OCI-LY7 (cell line): ENCODE results near the gene ILDR2. TPM values are rescaled to one million over a fixed set of nuclear protein-coding genes. Genes with fewer than 3 reads are reported as not detected.

ENCODE experiments used
- Bru-seq: library from RNA; stranded (reverse); fragments of 400-500 nt; gene quantifications from one replicate; lab custom pipeline; 2021; lab: Mats Ljungman, UMichigan
- BruChase-seq, 2 experiments: library from RNA; stranded (reverse); fragments of 400-500 nt; gene quantifications; one replicate each; lab custom pipeline; 2021; lab: Mats Ljungman, UMichigan
- BruUV-seq: library from RNA; stranded (reverse); fragments of 400-500 nt; replicated peaks from 2 replicates; lab custom pipeline; 2021; lab: Mats Ljungman, UMichigan
- CTCF ChIA-PET: fragments of 300-600 bp; sonication (Branson Sonifier 250); formaldehyde crosslinking; loops from one replicate; lab custom pipeline; 2022; ENCODE audit warnings: antibody characterized with exemption; ENCODE audit not compliant: unreplicated experiment; lab: Charles Lee
- POLR2A ChIA-PET: fragments of 300-600 bp; sonication (Branson Sonifier 250); formaldehyde crosslinking; loops from one replicate; lab custom pipeline; 2022; ENCODE audit warnings: antibody characterized with exemption; lab: Charles Lee
- DNase-seq: peaks from one replicate; pipeline ENCODE4 v3.0.0-alpha.2; 2015; ENCODE audit warnings: low spot score
- H2AFZ ChIP-seq: fragments of 200-600 bp; sonication (generic), shearing (Covaris generic); 2 replicates; pipeline ENCODE4 v1.6.1; 2014; ENCODE audit warnings: mild to moderate bottlenecking, antibody characterized with exemption, low read length, moderate library complexity
- H3K27ac ChIP-seq: fragments of 200-600 bp; sonication (generic); 2 replicates; pipeline ENCODE4 v1.5.1; 2014; ENCODE audit warnings: mixed run types, low read depth, mild to moderate bottlenecking, moderate library complexity, low read length, inconsistent platforms; ENCODE audit not compliant: poor library complexity, severe bottlenecking
- H3K36me3 ChIP-seq: fragments of 200-600 bp; sonication (generic); 2 replicates; pipeline ENCODE4 v1.6.1; 2014; ENCODE audit warnings: mild to moderate bottlenecking, antibody characterized with exemption, low read length, moderate library complexity, mixed read lengths; ENCODE audit not compliant: insufficient read depth
- H3K4me1 ChIP-seq: fragments of 200-600 bp; sonication (generic); 2 replicates; pipeline ENCODE4 v1.5.1; 2014; ENCODE audit warnings: mild to moderate bottlenecking, low read length; ENCODE audit not compliant: insufficient read depth, poor library complexity, severe bottlenecking
- H3K4me2 ChIP-seq: fragments of 200-600 bp; sonication (generic); 2 replicates; pipeline ENCODE4 v1.6.1; 2014; ENCODE audit warnings: mild to moderate bottlenecking, low read length
- H3K4me3 ChIP-seq: fragments of 200-600 bp; sonication (generic); 2 replicates; pipeline ENCODE4 v1.5.1; 2014; ENCODE audit warnings: mild to moderate bottlenecking, low read depth, low read length; ENCODE audit not compliant: poor library complexity, severe bottlenecking
- H3K79me2 ChIP-seq: fragments of 200-600 bp; sonication (generic); 2 replicates; pipeline ENCODE4 v1.6.1; 2016; ENCODE audit warnings: low read depth, mild to moderate bottlenecking, low read length, moderate library complexity, mixed read lengths; ENCODE audit not compliant: insufficient read depth
- H3K9me2 ChIP-seq: fragments of 200-600 bp; sonication (generic); 2 replicates; pipeline ENCODE4 v1.6.1; 2016; ENCODE audit warnings: mild to moderate bottlenecking, low read length, mixed read lengths; ENCODE audit not compliant: insufficient read depth
- H3K9me3 ChIP-seq: fragments of 200-600 bp; sonication (generic); 2 replicates; pipeline ENCODE4 v1.6.1; 2014; ENCODE audit warnings: mild to moderate bottlenecking, mixed run types, low read length, mixed read lengths
- H4K20me1 ChIP-seq: fragments of 200-600 bp; sonication (generic); 2 replicates; pipeline ENCODE4 v1.6.1; 2014; ENCODE audit warnings: mild to moderate bottlenecking, antibody characterized with exemption, low read length, moderate library complexity, mixed read lengths; ENCODE audit not compliant: insufficient read depth
- EZH2phosphoT487 ChIP-seq: fragments of 200-600 bp; sonication (generic); IDR thresholded peaks from 2 replicates; pipeline ENCODE4 v1.6.1; 2018; ENCODE audit warnings: low read depth, borderline replicate concordance, mild to moderate bottlenecking, mixed run types, antibody characterized with exemption, low read length, moderate library complexity, mixed read lengths
- intact Hi-C: fragments of 100-400 bp; cut with micrococcal nuclease; formaldehyde crosslinking; loops from one replicate; pipeline ENCODE4 v1.10.0; 2022; ENCODE audit not compliant: unreplicated experiment
- long read RNA-seq: library from polyadenylated mRNA; stranded (forward); transcript quantifications from one replicate; pipeline ENCODE4 v2.0.0, GENCODE V29; 2022
- total RNA-seq, 2 experiments: library from RNA; depleted of rRNA in 1 of 2; stranded (reverse); fragments of >200 nt in 1 of 2; shearing (Covaris generic) in 1 of 2; gene quantifications; 2 replicates each; pipeline ENCODE4 v1.2.3, GENCODE V29; 2014 to 2022
- TF ChIP-seq, protein P1 (sequence below): fragments of 200-600 bp; sonication (generic); conservative IDR thresholded peaks from 2 replicates; pipeline ENCODE4 v1.5.1; 2014; ENCODE audit warnings: mild to moderate bottlenecking, antibody characterized with exemption, low read length, moderate library complexity, mixed read lengths

ILDR2 gene, protein sequence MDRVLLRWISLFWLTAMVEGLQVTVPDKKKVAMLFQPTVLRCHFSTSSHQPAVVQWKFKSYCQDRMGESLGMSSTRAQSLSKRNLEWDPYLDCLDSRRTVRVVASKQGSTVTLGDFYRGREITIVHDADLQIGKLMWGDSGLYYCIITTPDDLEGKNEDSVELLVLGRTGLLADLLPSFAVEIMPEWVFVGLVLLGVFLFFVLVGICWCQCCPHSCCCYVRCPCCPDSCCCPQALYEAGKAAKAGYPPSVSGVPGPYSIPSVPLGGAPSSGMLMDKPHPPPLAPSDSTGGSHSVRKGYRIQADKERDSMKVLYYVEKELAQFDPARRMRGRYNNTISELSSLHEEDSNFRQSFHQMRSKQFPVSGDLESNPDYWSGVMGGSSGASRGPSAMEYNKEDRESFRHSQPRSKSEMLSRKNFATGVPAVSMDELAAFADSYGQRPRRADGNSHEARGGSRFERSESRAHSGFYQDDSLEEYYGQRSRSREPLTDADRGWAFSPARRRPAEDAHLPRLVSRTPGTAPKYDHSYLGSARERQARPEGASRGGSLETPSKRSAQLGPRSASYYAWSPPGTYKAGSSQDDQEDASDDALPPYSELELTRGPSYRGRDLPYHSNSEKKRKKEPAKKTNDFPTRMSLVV
- total RNA-seq (2014; rRNA removed; shearing (Covaris generic)) (5.3 and 6.0 TPM in 2 replicates), total RNA-seq (2022) (2.5 and 3.2 TPM in 2 replicates), Bru-seq, nascent RNA (percentile 39 among the genes with signal in this experiment), BruChase-seq, experiment 1, labeled RNA remaining after a 6-hour chase (percentile 44 among the genes with signal in this experiment), BruChase-seq, experiment 2, labeled RNA remaining after a 2-hour chase (percentile 43 among the genes with signal in this experiment)
- long read RNA-seq, partial matches to known transcripts: 2 of 5 reads
- long read RNA-seq, other reads (novel, unspliced or antisense): 2 of 5 reads

DNA sequence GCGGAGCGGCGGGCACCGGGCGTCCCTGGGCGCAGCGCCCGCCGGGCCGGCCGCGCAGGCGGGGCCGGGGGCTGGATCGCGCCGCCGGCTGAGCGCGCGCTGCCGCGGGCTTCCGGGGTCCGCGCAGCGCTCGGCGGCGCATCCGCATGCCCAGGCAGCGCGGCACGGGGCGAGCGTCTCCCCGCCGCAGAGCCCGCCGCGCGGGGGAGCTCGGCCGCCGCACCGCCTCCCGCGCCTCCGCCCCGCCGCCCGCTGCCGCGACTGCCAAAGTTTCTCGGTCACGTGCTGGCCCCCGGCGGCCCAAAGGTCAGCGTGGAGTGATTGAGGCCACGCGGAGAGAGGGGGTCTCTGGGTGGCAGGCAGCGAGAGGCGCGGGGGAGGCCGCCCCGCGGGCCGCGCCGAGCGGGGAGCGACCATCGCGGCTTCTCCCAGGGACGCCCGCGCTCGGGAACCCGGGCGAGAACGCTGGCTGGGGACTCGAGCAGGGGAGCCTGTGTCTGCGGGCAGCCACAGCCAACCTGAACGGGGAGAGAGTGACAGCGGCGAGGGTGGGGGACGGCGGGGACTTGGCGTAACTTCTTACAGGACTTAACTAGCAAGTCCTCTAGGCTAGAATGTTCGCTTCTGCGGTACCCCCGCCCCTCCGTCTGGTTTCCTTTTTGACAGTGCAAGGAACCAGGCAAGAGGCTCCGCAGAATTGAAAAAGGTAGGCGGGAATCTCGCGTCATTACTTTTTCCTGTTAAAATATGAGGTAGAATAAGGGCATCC is at the start of gene ILDR2:
Gene ILDR2 (minus strand): TSS at position 180 of the 769 bp plus-strand sequence. CDS start 272 bp downstream, outside the sequence.
- Histone ChIP-seq H3K9me2 (no peaks in the 10 kb centered on the region), H3K4me1 (peaks cover 18% of the 10 kb centered on the region), H4K20me1 (no peaks in the 10 kb centered on the region), H3K9me3 (no peaks in the 10 kb centered on the region), H3K27ac (no peak within 1 kb of the TSS), H3K79me2 (no peaks in the 10 kb centered on the region), H3K36me3 (no peaks in the 10 kb centered on the region), H3K4me2 (peak within 1 kb of the TSS; percentile 88), H2AFZ (peak within 1 kb of the TSS; percentile 86), H3K4me3 (peak within 1 kb of the TSS; percentile 78)
- ChIA-PET CTCF (no interaction called here), POLR2A (interaction anchor here (1.2 kb wide), 1 partner anchor 32 kb away, joined by 3 read pairs; no protein-coding TSS in a partner anchor)
- peak; percentile 68 for DNase-seq
- BruUV-seq: no TSS peak
- peak; percentile 66; the same call in 1 of the 2 replicates for TF ChIP-seq EZH2phosphoT487
- TF ChIP-seq, protein P1, sequence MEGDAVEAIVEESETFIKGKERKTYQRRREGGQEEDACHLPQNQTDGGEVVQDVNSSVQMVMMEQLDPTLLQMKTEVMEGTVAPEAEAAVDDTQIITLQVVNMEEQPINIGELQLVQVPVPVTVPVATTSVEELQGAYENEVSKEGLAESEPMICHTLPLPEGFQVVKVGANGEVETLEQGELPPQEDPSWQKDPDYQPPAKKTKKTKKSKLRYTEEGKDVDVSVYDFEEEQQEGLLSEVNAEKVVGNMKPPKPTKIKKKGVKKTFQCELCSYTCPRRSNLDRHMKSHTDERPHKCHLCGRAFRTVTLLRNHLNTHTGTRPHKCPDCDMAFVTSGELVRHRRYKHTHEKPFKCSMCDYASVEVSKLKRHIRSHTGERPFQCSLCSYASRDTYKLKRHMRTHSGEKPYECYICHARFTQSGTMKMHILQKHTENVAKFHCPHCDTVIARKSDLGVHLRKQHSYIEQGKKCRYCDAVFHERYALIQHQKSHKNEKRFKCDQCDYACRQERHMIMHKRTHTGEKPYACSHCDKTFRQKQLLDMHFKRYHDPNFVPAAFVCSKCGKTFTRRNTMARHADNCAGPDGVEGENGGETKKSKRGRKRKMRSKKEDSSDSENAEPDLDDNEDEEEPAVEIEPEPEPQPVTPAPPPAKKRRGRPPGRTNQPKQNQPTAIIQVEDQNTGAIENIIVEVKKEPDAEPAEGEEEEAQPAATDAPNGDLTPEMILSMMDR: no peak
- intact Hi-C loops: loop anchor here (5.0 kb wide), 1 partner anchor 82 kb away; no protein-coding TSS in a partner anchor

DNA sequence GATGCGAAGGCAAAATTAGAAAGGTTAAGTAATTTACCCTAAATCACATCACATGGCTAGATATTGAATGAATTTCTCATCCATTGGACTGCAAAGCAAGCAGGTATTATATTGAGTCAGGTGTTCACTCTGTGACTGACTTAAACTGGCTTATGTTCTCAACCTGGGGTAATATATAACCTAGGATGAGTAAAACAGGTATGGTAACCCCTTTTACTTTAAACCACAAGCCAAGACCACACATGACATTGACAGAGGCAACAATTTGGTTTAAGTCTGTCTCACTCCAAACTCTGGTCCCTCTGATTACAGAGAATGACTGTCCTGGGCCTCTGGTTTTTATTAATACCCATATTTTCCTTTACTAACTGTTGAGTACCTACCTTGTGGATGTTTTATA is 47.0 kb upstream of the ILDR2 start:
- intact Hi-C loops: no loop called here

More for the DNA sequence above, 47.0 kb upstream of the ILDR2 start:
- no peaks in the 10 kb centered on the region for H3K4me1 ChIP-seq
- H2AFZ ChIP-seq: no peak overlapping the region
- ChIA-PET CTCF (no interaction called here), POLR2A (interaction anchor here (0.7 kb wide), 1 partner anchor 62 kb away, joined by 3 read pairs; no protein-coding TSS in a partner anchor)
- H3K4me2 ChIP-seq: no peak overlapping the region
- H3K27ac ChIP-seq: no peak overlapping the region
- DNase-seq: no peak
- H3K9me3 ChIP-seq: no peaks in the 10 kb centered on the region
- H3K79me2 ChIP-seq: no peaks in the 10 kb centered on the region
- TF ChIP-seq EZH2phosphoT487: no peak
- TF ChIP-seq, protein P1: no peak
- no peak overlapping the region for H3K4me3 ChIP-seq
- 0 out of 2 replicates have a peak, but pooled peaks cover 6% of the 10 kb centered on the region for H3K9me2 ChIP-seq
- BruUV-seq: no TSS peak
- H4K20me1 ChIP-seq: no peaks in the 10 kb centered on the region
- no peaks in the 10 kb centered on the region for H3K36me3 ChIP-seq
